SK-N-SH (cell line): Measurements from ENCODE around the gene TBCEL.

Experiments
- RFX5 ChIP-seq: IDR thresholded peaks from 2 replicates; pipeline ENCODE4 v1.6.1; 2012; ENCODE audit warnings: mild to moderate bottlenecking, improper control_type of control experiment, low read length
- YY1 ChIP-seq: IDR thresholded peaks from 2 replicates; pipeline ENCODE4 v1.4.0; 2012; ENCODE audit warnings: low read depth, mild to moderate bottlenecking
- TF ChIP-seq, protein P1 (sequence below): fragments of 200-600 bp; sonication (generic); IDR thresholded peaks from 2 replicates; pipeline ENCODE4 v1.6.1; 2017; ENCODE audit warnings: antibody characterized with exemption, mild to moderate bottlenecking, moderate library complexity

DNA sequence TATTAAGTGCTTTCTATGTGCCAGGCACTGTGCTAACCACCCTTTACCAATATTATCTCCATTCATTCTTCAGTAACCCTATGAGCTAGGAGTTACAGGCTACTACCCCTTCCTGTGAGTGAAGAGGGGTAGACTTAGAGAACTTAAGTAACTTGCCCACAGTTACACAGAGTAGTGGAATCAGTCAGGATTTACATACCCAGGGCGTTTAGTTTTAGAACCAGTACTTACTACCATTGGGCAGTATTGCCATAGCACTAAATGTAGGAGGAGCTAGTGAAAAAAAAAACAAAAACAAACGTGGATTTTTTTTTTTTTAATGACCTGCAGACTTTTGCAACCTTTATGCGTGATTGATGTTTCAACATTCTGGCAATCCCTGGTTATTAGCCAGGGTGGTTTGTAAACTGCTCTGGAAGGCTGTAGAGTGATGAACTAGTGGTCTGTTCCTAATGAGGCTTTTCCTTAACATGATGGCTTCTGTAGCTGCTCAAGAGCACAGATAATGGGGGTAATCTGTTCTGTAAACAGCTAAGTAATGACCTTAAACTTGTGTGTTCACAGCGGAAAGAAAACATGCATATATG, 11.4 kb downstream of the TBCEL start:
- TF ChIP-seq, protein P1, sequence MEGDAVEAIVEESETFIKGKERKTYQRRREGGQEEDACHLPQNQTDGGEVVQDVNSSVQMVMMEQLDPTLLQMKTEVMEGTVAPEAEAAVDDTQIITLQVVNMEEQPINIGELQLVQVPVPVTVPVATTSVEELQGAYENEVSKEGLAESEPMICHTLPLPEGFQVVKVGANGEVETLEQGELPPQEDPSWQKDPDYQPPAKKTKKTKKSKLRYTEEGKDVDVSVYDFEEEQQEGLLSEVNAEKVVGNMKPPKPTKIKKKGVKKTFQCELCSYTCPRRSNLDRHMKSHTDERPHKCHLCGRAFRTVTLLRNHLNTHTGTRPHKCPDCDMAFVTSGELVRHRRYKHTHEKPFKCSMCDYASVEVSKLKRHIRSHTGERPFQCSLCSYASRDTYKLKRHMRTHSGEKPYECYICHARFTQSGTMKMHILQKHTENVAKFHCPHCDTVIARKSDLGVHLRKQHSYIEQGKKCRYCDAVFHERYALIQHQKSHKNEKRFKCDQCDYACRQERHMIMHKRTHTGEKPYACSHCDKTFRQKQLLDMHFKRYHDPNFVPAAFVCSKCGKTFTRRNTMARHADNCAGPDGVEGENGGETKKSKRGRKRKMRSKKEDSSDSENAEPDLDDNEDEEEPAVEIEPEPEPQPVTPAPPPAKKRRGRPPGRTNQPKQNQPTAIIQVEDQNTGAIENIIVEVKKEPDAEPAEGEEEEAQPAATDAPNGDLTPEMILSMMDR = no peak
- no peak for TF ChIP-seq RFX5
- no peak for TF ChIP-seq YY1
